GM13976 (cell line): ENCODE results near the gene DEPDC4.
"Not testable (repeated sequence)": the region's sequence is repeated elsewhere in the genome, so short reads cannot be mapped to it uniquely, and the experiment has no call there.

ENCODE experiments used
- DNase-seq: peaks from one replicate; pipeline ENCODE4 v3.0.0; 2012; ENCODE audit warnings: low spot score
- CTCF ChIP-seq: IDR thresholded peaks from 2 replicates; pipeline ENCODE4 v1.5.1; 2012; ENCODE audit warnings: borderline replicate concordance, mild to moderate bottlenecking; ENCODE audit not compliant: insufficient read depth; ENCODE audit errors: extremely low read depth, missing control alignments, control extremely low read depth
- in situ Hi-C: fragments of 300-500 bp; cut with MboI; formaldehyde crosslinking; loops from one replicate; pipeline ENCODE4 v1.12.0; 2022; ENCODE audit warnings: low sequenced_read_pairs, mixed read lengths, inconsistent platforms; ENCODE audit not compliant: unreplicated experiment

Gene DEPDC4

GRCh38 chr12:100266835-100267602 lies at the start of gene DEPDC4, which contains the start of gene SCYL2:
Gene DEPDC4 (minus strand): TSS chr12:100267079. CDS start chr12:100267076, 3 bp downstream.
Gene SCYL2 (plus strand): TSS chr12:100267177. CDS start chr12:100282971, 15,794 bp downstream.
- in situ Hi-C loops: no loop called here
- no peak for TF ChIP-seq CTCF
- peak; percentile 93 for DNase-seq

- DNase-seq: no peak
- in situ Hi-C loops: no loop called here
- no peak for TF ChIP-seq CTCF
Observed at GRCh38 chr12:100311317-100311716, 44.4 kb upstream of the DEPDC4 start.

GRCh38 chr12:100308138-100308537 lies 41.3 kb upstream of the DEPDC4 start:
- DNase-seq, in situ Hi-C loops: not testable (repeated sequence)

- in situ Hi-C loops, DNase-seq: not testable (repeated sequence)
Observed at GRCh38 chr12:100304334-100304733, 37.5 kb upstream of the DEPDC4 start.

- in situ Hi-C loops: no loop called here
- DNase-seq: no peak
- no peak for TF ChIP-seq CTCF
Observed at GRCh38 chr12:100303831-100304230, 37.0 kb upstream of the DEPDC4 start.

GRCh38 chr12:100302081-100302480 lies 35.2 kb upstream of the DEPDC4 start:
- TF ChIP-seq CTCF: no peak
- in situ Hi-C loops: no loop called here
- DNase-seq: no peak

- no peak for DNase-seq
- in situ Hi-C loops: no loop called here
- no peak for TF ChIP-seq CTCF
Observed at GRCh38 chr12:100295764-100296555, 29.1 kb upstream of the DEPDC4 start.

GRCh38 chr12:100294366-100294765 lies 27.5 kb upstream of the DEPDC4 start:
- in situ Hi-C loops: not testable (repeated sequence)

More at GRCh38 chr12:100294366-100294765, 27.5 kb upstream of the DEPDC4 start:
- not testable (repeated sequence) for DNase-seq
